Measurements from ENCODE around the gene SCN5A. TPM values are rescaled to one million over a fixed set of nuclear protein-coding genes. Genes with fewer than 3 reads are reported as not detected.

The SCN5A gene
- total RNA-seq, 1 experiment from 2014 or later, result 13.6 TPM

DNA sequence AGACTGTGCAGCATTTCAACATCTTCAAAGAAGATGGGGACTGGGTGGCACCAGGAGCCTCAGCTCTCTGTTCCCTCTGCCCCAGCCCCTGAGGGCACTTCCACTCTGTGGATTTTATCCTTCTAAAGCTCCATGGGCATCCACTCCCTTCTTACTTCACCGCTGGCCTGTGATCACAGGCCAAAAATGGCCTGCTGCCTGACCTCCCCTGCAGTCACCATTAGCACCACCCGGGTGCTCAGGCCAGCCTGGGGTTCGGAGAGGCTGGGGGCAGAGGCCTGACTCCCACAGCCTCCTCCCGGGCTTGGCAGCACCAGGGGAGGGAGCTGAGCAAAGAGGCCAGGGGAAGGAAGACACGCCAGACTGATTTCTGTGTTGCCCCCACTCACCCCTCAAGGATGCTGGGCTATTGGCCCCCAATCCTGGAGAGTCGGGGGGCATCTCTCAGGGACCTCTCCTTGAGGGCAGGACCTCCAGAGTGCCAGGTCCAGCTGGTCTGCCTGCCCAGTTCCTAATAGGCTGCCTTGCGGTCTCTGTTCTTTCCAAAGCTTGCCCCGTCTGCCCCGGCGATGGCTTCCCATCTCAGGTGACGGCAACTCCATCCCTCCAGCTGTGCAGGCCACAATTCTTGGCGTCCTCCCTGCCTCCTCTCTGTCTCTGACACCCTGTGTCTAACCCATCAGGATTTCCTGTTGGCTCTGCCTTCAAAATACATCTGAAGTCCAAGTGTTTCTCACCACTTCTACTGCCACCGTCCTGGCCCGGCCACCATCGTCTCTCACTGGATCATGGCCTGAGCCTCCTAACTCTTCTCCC, 86.2 kb downstream of the SCN5A start:
- H3K36me3 Mint-ChIP-seq, result peaks cover 2% of the 10 kb centered on the region; the same call in 1 of the 2 replicates
- ATAC-seq (no peak), DNase-seq (ENCODE audit: low spot score) (no peak)
- TF ChIP-seq ZNF121 (CRISPR knock-in tag; IDR thresholded peaks at IDR 0.05) (no peak), RELA (CRISPR knock-in tag; IDR thresholded peaks at IDR 0.05; ENCODE audit: borderline replicate concordance) (no peak), ETV6 (CRISPR knock-in tag; IDR thresholded peaks at IDR 0.05) (no peak), ATF1 (CRISPR knock-in tag; IDR thresholded peaks at IDR 0.05) (no peak), CBFB (CRISPR knock-in tag; IDR thresholded peaks at IDR 0.05; ENCODE audit: low read depth) (no peak), ZNF232 (CRISPR knock-in tag; IDR thresholded peaks at IDR 0.05) (no peak), ATF6 (CRISPR knock-in tag; IDR thresholded peaks at IDR 0.05) (no peak), ZNF281 (CRISPR knock-in tag; IDR thresholded peaks at IDR 0.05) (no peak), MXD4 (CRISPR knock-in tag; IDR thresholded peaks at IDR 0.05; ENCODE audit: borderline replicate concordance) (no peak)
- TF ChIP-seq, protein P1, sequence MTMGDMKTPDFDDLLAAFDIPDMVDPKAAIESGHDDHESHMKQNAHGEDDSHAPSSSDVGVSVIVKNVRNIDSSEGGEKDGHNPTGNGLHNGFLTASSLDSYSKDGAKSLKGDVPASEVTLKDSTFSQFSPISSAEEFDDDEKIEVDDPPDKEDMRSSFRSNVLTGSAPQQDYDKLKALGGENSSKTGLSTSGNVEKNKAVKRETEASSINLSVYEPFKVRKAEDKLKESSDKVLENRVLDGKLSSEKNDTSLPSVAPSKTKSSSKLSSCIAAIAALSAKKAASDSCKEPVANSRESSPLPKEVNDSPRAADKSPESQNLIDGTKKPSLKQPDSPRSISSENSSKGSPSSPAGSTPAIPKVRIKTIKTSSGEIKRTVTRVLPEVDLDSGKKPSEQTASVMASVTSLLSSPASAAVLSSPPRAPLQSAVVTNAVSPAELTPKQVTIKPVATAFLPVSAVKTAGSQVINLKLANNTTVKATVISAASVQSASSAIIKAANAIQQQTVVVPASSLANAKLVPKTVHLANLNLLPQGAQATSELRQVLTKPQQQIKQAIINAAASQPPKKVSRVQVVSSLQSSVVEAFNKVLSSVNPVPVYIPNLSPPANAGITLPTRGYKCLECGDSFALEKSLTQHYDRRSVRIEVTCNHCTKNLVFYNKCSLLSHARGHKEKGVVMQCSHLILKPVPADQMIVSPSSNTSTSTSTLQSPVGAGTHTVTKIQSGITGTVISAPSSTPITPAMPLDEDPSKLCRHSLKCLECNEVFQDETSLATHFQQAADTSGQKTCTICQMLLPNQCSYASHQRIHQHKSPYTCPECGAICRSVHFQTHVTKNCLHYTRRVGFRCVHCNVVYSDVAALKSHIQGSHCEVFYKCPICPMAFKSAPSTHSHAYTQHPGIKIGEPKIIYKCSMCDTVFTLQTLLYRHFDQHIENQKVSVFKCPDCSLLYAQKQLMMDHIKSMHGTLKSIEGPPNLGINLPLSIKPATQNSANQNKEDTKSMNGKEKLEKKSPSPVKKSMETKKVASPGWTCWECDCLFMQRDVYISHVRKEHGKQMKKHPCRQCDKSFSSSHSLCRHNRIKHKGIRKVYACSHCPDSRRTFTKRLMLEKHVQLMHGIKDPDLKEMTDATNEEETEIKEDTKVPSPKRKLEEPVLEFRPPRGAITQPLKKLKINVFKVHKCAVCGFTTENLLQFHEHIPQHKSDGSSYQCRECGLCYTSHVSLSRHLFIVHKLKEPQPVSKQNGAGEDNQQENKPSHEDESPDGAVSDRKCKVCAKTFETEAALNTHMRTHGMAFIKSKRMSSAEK (CRISPR knock-in tag; IDR thresholded peaks at IDR 0.05; ENCODE audit: borderline replicate concordance), result no peak
- TF ChIP-seq, protein P2, sequence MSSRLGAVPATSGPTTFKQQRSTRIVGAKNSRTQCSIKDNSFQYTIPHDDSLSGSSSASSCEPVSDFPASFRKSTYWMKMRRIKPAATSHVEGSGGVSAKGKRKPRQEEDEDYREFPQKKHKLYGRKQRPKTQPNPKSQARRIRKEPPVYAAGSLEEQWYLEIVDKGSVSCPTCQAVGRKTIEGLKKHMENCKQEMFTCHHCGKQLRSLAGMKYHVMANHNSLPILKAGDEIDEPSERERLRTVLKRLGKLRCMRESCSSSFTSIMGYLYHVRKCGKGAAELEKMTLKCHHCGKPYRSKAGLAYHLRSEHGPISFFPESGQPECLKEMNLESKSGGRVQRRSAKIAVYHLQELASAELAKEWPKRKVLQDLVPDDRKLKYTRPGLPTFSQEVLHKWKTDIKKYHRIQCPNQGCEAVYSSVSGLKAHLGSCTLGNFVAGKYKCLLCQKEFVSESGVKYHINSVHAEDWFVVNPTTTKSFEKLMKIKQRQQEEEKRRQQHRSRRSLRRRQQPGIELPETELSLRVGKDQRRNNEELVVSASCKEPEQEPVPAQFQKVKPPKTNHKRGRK (CRISPR knock-in tag; IDR thresholded peaks at IDR 0.05; ENCODE audit: borderline replicate concordance), result no peak
- TF ChIP-seq, protein P3, sequence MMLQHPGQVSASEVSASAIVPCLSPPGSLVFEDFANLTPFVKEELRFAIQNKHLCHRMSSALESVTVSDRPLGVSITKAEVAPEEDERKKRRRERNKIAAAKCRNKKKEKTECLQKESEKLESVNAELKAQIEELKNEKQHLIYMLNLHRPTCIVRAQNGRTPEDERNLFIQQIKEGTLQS (CRISPR knock-in tag; conservative IDR thresholded peaks at IDR 0.05), result no peak
- H3K27ac Mint-ChIP-seq, result no peak overlapping the region
- H3K4me3 Mint-ChIP-seq, result no peak overlapping the region
- H3K9me3 Mint-ChIP-seq, result peaks cover 5% of the 10 kb centered on the region; the same call in 1 of the 2 replicates
- no peaks in the 10 kb centered on the region; the same call in 1 of the 2 replicates for H3K27me3 Mint-ChIP-seq (ENCODE audit: low read depth)
- no peaks in the 10 kb centered on the region for H3K4me1 Mint-ChIP-seq
- ChIA-PET CTCF (no interaction called here), POLR2A (no interaction called here)

- Mint-ChIP-seq H3K36me3 (peaks cover 2% of the 10 kb centered on the region; the same call in 1 of the 2 replicates), H3K27ac (no peak overlapping the region), H3K4me1 (no peaks in the 10 kb centered on the region), H3K9me3 (peaks cover 8% of the 10 kb centered on the region), H3K4me3 (no peak overlapping the region), H3K27me3 (ENCODE audit: low read depth) (no peaks in the 10 kb centered on the region; the same call in 1 of the 2 replicates)
- ChIA-PET POLR2A (no interaction called here), CTCF (no interaction called here)
- DNase-seq (ENCODE audit: low spot score), result no peak
- no peak for TF ChIP-seq ZSCAN18 (CRISPR knock-in tag; IDR thresholded peaks at IDR 0.05)
- no peak for ATAC-seq
Measured at GRCh38 chr3:38562467-38562925, 87.0 kb downstream of the SCN5A start.

Measured in WTC11 (cell line).